ENCODE data around the gene PGD.

Gene PGD

GRCh38 chr1:10398734-10399443 is at the start of gene PGD:
PGD (plus strand) TSS chr1:10399064; CDS start chr1:10399118, 54 bp downstream.
- peak; percentile 98 for DNase-seq (ENCODE audit: low read depth)

DNA sequence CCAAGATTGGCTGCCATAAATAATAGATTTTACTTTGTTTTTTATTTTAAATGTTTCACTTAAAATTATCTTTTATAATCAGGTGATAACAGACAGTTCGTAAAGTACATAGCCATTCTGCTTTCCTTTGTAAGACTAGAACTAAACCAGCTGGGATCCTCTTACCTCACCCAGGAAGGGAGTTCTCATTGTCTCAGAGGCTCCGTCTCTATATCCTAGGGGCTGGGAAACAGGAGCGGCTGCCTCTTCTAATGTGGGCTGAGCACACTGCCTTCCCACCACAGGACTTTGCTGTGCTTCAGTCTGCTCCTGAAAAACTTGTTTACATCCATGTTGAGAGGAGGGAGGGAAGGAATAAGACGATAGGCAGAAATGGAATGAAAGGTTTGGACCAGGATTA is 45.6 kb upstream of the PGD start:
- no peak for DNase-seq (ENCODE audit: low read depth)

DNA sequence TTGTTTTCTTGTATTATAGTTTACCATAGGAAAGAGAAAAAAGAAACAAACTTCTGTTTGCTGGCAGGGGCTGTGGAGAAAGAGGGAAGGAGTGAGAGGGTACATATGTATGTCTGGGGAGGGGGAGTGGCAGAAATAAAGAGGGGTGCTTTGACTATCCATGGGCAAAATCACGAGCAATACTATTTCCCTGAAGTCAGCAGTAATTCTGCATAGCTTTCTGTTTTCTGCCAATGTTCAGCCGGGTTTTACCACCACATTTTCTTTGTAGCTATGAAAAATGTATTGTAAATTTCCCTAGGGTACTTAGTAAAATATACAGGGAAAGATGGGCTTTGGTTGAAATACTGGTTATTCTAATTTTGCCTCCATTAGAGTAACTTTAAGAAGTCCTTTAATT is 45.2 kb upstream of the PGD start:
- DNase-seq (ENCODE audit: low read depth) = no peak

DNA sequence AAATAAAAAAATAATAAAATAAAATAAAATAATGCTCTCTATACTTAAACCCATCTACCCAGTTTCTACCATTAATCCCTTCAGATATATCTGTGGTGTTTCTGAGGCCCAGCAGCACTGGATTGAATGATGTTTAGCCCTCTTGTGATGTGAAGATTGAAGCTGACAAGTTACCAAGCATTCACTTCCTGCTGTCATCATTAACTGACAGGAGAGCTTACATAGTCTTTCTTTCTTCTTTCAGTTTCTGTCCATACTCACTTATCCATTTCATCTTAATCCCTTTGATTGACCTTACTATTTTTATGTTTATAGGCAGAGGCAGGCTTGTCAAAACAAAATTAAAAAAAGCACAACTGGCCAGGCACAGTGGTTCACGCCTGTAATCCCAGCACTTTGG is 38.8 kb upstream of the PGD start:
- DNase-seq (ENCODE audit: low read depth) = no peak

DNA sequence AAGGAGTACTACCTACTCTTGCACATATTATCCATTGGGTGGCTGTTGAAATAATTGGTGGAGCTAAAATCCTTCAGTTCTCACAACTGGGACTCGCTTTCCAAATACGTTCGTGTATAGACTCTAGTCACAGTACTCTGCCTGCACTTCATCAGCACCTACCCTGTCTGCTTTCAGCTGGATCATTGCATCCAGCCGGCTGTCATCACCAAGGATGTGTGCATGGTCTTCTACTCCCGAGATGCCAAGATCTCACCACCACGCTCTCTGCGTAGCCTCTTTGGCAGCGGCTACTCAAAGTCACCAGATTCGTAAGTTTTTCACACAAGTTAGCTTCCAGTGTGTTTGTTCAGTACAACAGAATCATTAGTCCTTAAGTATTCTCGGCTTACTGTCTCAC is 37.3 kb upstream of the PGD start:
- DNase-seq (ENCODE audit: low read depth) = no peak

DNA sequence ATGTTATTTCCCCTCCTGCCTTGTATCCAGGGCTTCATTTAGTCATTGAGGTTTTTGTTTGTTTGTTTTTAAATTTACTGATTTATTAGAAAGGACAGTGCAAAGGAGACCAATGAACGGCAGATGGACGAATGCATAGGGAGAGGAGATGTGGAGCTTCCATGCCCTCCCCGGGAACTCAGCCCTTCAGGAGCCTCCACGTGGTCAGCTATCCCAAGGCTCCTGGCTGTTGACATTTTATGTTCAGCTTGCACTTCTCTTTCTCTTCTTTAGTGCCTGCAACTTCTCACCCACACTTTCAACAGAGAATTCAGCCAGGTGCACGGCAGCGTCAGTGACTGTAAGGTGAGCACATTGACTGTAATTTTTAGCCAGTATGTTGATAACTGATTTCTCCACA is 30.7 kb upstream of the PGD start:
- DNase-seq (ENCODE audit: low read depth) = no peak

- peak; percentile 15 for DNase-seq (ENCODE audit: low read depth)
Measured at GRCh38 chr1:10374442-10374860, 24.4 kb upstream of the PGD start.

GRCh38 chr1:10377365-10378029 is 21.4 kb upstream of the PGD start:
- peak; percentile 94 for DNase-seq (ENCODE audit: low read depth)

DNA sequence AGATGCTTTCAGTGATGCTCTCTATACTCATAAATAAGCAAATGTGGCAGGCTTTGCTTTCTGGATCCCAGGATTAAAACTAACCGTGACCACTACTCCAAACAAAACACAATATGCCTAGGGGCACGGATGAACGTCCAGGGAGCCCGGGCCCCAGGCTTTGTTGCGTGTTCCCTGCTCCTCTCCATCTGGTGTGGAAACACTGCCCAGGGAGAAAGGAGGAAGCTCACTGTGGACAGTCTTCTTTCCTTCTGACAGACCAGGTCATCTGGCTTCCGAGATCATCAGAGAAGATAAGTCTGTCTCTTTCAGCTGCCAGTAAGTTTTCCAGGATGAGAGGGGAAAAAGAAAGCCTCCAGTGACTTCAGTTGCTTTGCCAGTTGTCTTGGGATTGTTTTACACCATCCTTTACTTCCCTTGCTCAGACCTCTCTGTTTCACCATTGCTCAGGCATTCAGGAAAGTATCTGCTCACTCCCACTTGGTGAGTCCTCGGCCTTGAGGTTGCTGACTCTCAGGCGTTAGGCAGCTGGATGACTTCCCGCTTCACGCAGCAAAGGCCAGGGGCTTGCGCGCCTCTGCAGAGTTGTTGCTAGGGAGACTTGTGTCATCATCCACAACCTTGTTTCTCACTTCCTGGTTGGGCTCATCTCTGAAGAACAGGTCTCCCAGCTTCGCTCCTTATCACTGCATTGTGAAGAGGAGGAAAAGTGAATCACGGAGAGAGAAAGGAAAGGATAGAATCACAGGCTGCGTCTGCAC is 20.6 kb upstream of the PGD start:
- DNase-seq (ENCODE audit: low read depth) = peak; percentile 60

GRCh38 chr1:10379101-10379620 is 19.7 kb upstream of the PGD start:
- no peak for DNase-seq (ENCODE audit: low read depth)

DNA sequence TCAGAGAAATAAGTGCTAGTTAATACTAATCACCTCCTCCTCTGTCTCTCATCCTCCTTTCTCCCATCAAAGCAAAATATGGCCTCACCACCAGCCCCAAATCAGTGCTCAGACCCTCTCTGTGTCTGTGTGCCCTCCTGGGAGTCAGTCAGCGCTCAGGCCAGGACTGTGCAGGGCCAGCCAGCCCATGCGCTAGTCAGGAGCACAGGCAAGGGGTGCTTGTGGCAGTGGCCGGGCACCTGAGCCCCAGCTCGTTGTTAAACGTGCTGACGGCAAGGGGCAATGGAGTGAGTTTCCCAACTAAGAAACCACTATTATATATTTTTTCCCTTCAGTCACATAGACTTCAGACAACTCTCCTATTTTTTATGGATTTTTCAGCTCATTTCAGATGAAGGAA is 19.2 kb upstream of the PGD start:
- no peak for DNase-seq (ENCODE audit: low read depth)

DNA sequence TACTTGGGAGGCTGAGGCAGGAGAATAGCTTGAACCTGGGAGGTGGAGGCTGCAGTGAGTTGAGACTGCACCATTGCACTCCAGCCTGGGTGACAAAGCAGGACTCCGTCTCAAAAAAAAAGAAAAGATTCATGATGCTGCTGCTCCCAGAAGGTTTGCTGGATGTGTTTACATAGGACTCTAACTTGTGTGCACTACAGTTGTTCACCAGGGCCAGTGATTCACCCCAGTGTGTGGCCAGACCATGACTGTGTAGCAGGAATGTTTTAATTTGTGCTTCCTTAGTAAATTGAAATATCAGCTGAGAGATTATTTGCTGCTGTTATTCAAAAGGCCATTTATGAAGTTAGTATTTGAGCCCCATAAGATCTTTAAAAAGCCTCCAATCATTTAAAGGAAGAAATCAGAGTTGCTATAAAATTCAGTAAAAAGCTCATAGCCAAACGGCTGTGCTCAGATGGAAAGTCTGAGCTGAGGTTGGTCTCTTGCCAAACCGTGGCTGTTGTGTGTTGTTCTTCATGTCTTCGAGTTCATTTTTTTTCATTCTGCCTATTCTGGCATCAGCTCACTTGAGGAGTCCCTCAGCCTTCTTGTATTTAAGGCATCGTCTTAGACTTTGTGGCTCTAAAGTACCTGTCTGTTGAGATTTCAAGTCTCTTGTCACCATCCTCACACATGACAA is 18.1 kb upstream of the PGD start:
- DNase-seq (ENCODE audit: low read depth) = peak; percentile 94

GRCh38 chr1:10383630-10384029 is 15.2 kb upstream of the PGD start:
- DNase-seq (ENCODE audit: low read depth) = no peak

GRCh38 chr1:10384219-10384618 is 14.6 kb upstream of the PGD start:
- DNase-seq (ENCODE audit: low read depth) = no peak

- no peak for DNase-seq (ENCODE audit: low read depth)
Measured at GRCh38 chr1:10386761-10387676, 11.8 kb upstream of the PGD start.

DNA sequence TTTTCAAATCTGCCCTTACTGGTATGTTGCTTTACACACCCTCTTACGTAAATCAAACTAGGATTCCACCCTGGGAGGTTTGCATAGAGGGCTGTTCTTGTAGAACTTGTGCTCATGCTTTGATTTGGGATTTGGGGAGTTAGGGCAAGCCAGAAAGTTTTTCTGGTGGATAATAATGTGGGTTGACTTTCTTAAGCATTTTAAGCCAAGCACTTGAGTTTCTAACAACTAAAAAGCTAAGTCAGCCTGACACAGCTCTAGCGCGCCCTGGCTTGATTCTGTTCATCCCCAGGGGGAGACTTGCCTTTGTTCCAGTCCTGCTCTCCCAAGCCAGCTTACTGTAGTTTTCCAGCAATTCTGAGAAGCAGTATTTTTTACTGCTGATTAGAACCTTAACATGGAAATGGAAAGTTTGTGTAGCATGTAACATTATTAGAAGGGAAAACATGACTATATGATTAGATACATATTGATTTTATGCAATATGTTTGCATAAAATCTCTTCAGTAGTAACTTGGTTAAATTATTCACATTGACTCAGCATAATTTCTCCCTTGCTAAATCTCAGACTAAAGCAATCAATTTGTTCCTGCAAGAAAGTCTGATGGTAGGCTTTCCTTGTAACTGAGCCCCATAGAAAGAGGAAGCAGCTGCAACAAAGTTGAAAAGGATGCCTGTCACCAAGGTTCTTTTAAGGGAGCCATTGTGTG is 11.0 kb upstream of the PGD start:
- peak; percentile 70 for DNase-seq (ENCODE audit: low read depth)

GRCh38 chr1:10388387-10388715 is 10.5 kb upstream of the PGD start:
- no peak for DNase-seq (ENCODE audit: low read depth)

DNA sequence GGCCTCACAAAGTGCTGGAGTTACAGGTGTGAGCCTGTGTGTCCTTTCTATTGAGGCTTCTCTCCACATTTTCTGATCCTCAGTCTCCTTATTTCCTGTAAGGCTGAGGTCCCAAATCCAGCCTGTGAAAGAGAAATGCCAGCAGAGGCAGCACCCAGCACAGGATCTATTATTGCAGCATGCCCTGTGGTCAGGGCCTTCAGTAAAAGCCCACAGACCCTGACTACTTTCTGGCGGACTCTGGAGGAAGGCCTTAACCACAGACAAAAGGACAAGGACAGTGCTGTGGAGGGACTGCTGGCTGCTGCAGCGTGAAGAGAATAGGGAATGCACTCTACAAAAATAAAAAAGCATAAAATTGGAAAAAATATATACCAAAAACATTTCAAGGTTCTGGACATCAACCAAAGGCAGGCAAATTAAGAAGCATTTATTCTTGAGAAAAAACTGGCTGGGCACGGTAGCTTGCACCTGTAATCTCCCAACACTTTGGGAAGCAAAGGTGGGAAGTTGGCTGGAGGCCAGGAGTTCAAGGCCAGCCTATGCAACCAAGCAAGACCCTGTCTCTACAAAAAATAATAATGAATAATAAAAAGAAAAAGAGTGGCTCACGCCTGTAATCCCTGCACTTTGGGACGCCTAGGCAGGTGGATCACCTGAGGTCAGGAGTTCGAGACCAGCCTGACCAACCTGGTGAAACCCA is 9.4 kb upstream of the PGD start:
- DNase-seq (ENCODE audit: low read depth) = no peak

DNA sequence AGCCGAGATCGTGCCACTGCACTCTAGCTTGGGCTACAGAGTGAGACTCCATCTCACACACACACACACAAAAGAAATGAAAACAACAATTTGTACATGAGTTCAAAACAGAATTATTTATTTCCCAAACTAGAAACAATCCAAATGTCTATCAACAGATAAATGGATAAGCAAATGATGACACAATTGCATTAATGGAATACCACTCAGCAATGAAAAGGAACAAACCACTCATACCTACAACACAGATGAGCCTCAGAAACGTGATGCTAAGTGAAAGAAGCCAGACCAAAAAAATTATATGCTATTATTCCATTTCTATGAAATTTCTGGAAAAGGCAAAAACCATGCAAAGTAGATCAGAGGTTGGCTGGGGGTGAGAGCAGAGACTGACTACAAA is 2.0 kb upstream of the PGD start:
- no peak for DNase-seq (ENCODE audit: low read depth)

DNA sequence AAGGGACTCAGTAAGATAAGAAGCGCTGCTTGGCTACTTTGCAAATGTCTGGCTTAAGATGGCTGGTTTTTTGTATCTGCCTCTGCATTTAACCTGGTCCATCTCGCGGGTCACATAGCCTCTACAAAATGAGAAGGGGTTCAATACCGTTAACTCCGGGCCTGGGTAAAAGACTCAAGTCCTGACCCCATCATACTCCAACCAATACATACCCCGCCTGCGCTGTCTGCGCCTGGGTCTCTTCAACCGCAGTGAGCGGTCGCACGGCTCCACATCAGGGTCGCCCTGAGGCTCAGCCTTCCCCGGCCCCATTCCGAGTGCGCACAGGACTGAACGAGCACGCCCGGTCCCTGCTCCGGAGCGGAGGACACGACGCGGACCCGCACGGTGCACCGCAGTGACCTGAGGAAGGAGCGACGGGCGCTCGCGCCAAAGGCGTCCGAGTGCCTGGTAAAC is 558 bp upstream of the PGD start:
- no peak for DNase-seq (ENCODE audit: low read depth)
